Measurements from ENCODE around the gene BIRC5.

The BIRC5 gene

GRCh38 chr17:78183916-78184315 is 30.1 kb upstream of the BIRC5 start:
- no peak for DNase-seq (ENCODE audit: extremely low read depth in 1 of 2, low read depth in 1 of 2)

GRCh38 chr17:78184351-78184750 is 29.7 kb upstream of the BIRC5 start:
- DNase-seq (ENCODE audit: extremely low read depth in 1 of 2, low read depth in 1 of 2): no peak

GRCh38 chr17:78184868-78185267 is 29.2 kb upstream of the BIRC5 start:
- no peak for DNase-seq (ENCODE audit: extremely low read depth in 1 of 2, low read depth in 1 of 2)

- DNase-seq (ENCODE audit: extremely low read depth in 1 of 2, low read depth in 1 of 2): no peak
Observed at GRCh38 chr17:78185981-78186691, 27.9 kb upstream of the BIRC5 start.

- peak; percentile 93 to 94 for DNase-seq (ENCODE audit: extremely low read depth in 1 of 2, low read depth in 1 of 2)
Observed at GRCh38 chr17:78186692-78187595, 27.1 kb upstream of the BIRC5 start, which contains the start of the genes AFMID and TK1. Gene AFMID, plus strand, starts transcription at chr17:78187362. Its CDS starts 9 bp downstream, at chr17:78187371. Gene TK1, minus strand, starts transcription at chr17:78187052. Its CDS starts 58 bp downstream, at chr17:78186994.

GRCh38 chr17:78196716-78197115 is 17.3 kb upstream of the BIRC5 start:
- DNase-seq (ENCODE audit: extremely low read depth in 1 of 2, low read depth in 1 of 2): no peak

- no peak for DNase-seq (ENCODE audit: extremely low read depth in 1 of 2, low read depth in 1 of 2)
Observed at GRCh38 chr17:78197147-78197832, 16.8 kb upstream of the BIRC5 start.

- no peak for DNase-seq (ENCODE audit: extremely low read depth in 1 of 2, low read depth in 1 of 2)
Observed at GRCh38 chr17:78200451-78200850, 13.6 kb upstream of the BIRC5 start.

GRCh38 chr17:78202666-78203065 is 11.4 kb upstream of the BIRC5 start:
- no peak for DNase-seq (ENCODE audit: extremely low read depth in 1 of 2, low read depth in 1 of 2)

- DNase-seq (ENCODE audit: extremely low read depth in 1 of 2, low read depth in 1 of 2): no peak
Observed at GRCh38 chr17:78204387-78205123, 9.5 kb upstream of the BIRC5 start.

- DNase-seq (ENCODE audit: extremely low read depth in 1 of 2, low read depth in 1 of 2): no peak
Observed at GRCh38 chr17:78205124-78205775, 8.8 kb upstream of the BIRC5 start.

- DNase-seq (ENCODE audit: extremely low read depth in 1 of 2, low read depth in 1 of 2): no peak
Observed at GRCh38 chr17:78206298-78206697, 7.8 kb upstream of the BIRC5 start.

- no peak for DNase-seq (ENCODE audit: extremely low read depth in 1 of 2, low read depth in 1 of 2)
Observed at GRCh38 chr17:78208486-78208885, 5.6 kb upstream of the BIRC5 start.

- DNase-seq (ENCODE audit: extremely low read depth in 1 of 2, low read depth in 1 of 2): no peak
Observed at GRCh38 chr17:78210111-78210510, 3.9 kb upstream of the BIRC5 start.

GRCh38 chr17:78211032-78211431 is 3.0 kb upstream of the BIRC5 start:
- DNase-seq (ENCODE audit: extremely low read depth in 1 of 2, low read depth in 1 of 2): no peak

GRCh38 chr17:78214706-78215061 is 631 bp downstream of the BIRC5 start:
- DNase-seq (ENCODE audit: extremely low read depth in 1 of 2, low read depth in 1 of 2): no peak

GRCh38 chr17:78219396-78220150 is 5.5 kb downstream of the BIRC5 start:
- DNase-seq (ENCODE audit: extremely low read depth in 1 of 2, low read depth in 1 of 2): no peak

GRCh38 chr17:78223061-78223460 is 9.0 kb downstream of the BIRC5 start:
- no peak for DNase-seq (ENCODE audit: extremely low read depth in 1 of 2, low read depth in 1 of 2)

- no peak for DNase-seq (ENCODE audit: extremely low read depth in 1 of 2, low read depth in 1 of 2)
Observed at GRCh38 chr17:78223765-78224164, 9.7 kb downstream of the BIRC5 start.

All from stimulated activated CD8-positive, alpha-beta memory T cell treated with anti-CD3 and anti-CD28 coated beads, Interleukin-7, amount 100 ng/mL, for 48 hours (primary cell).